Endothelial cell of umbilical vein (primary cell): ENCODE measurements around the gene MRPL47. TPM values are rescaled to one million over a fixed set of nuclear protein-coding genes. Genes with fewer than 3 reads are reported as not detected.

Experiments used
- BruUV-seq: library from RNA; stranded (reverse); fragments of 400-500 nt; replicated peaks from 2 replicates; lab custom pipeline; 2021; lab: Mats Ljungman, UMichigan
- CTCF ChIA-PET: fragments of 300-600, 350-600 bp; sonication (Branson Sonifier 250); formaldehyde crosslinking; loops from one replicate; lab custom pipeline; 2021; ENCODE audit warnings: antibody characterized with exemption, inconsistent platforms; lab: Charles Lee
- POLR2A ChIA-PET: fragments of 300-600, 350-600 bp; sonication (Branson Sonifier 250); formaldehyde crosslinking; loops from one replicate; lab custom pipeline; 2021; ENCODE audit warnings: antibody characterized with exemption, inconsistent platforms; lab: Charles Lee
- DNase-seq: peaks from one replicate; pipeline ENCODE4 v3.0.0-alpha.2; 2011; ENCODE audit warnings: low read depth, low spot score
- FAIRE-seq: peaks from 2 replicates; lab custom pipeline; 2011; peaks lifted over from hg19 to GRCh38; lab: Jason Lieb, UNC
- H2AFZ ChIP-seq: 2 replicates; pipeline ENCODE4 v1.6.0; 2012; ENCODE audit warnings: low read depth, low read length, control low read depth, inconsistent platforms
- H3K27ac ChIP-seq: 2 replicates; pipeline ENCODE4 v1.5.1; 2011; ENCODE audit warnings: low read depth, mild to moderate bottlenecking, control low read depth, low read length, moderate library complexity; ENCODE audit not compliant: insufficient read depth
- H3K27me3 ChIP-seq, 2 experiments: 2 replicates each; pipeline versions ENCODE4 v1.6.0 to v1.6.1; 2011; ENCODE audit warnings: low read length in 2 of 2, mixed read lengths in 1 of 2; ENCODE audit not compliant: control insufficient read depth in 2 of 2, insufficient read depth in 2 of 2
- H3K36me3 ChIP-seq, 2 experiments: 2 replicates in 1 of 2; 3 replicates in 1 of 2; pipeline ENCODE4 v1.5.1; 2011; ENCODE audit warnings: low read length in 2 of 2, mild to moderate bottlenecking in 1 of 2, moderate library complexity in 1 of 2; ENCODE audit not compliant: control insufficient read depth in 2 of 2, insufficient read depth in 2 of 2; ENCODE audit errors: extremely low read depth in 1 of 2
- H3K4me1 ChIP-seq: 3 replicates; pipeline ENCODE4 v1.5.1; 2011; ENCODE audit warnings: mild to moderate bottlenecking, low read length; ENCODE audit not compliant: control insufficient read depth, insufficient read depth; ENCODE audit errors: extremely low read depth
- H3K4me2 ChIP-seq: 2 replicates; pipeline ENCODE4 v1.6.1; 2011; ENCODE audit warnings: low read length, control low read depth, mixed read lengths; ENCODE audit not compliant: insufficient read depth
- H3K4me3 ChIP-seq, 3 experiments: fragments of 200-600 bp in 1 of 3; sonication (generic), shearing (Covaris generic) in 1 of 3; replicated peaks in 1 of 3; 2 replicates each; pipeline ENCODE4 v1.5.1; 2011 to 2016; ENCODE audit warnings: control low read depth in 3 of 3, low read length in 3 of 3, mild to moderate bottlenecking in 2 of 3, inconsistent platforms in 1 of 3, low read depth in 1 of 3, moderate library complexity in 1 of 3; ENCODE audit not compliant: insufficient read depth in 1 of 3
- H3K79me2 ChIP-seq: 2 replicates; pipeline ENCODE4 v1.6.0; 2012; ENCODE audit warnings: low read length, inconsistent platforms; ENCODE audit not compliant: control insufficient read depth, insufficient read depth
- H3K9ac ChIP-seq: replicated peaks from 2 replicates; pipeline ENCODE3; 2011; ENCODE audit warnings: low read length, control low read depth; ENCODE audit not compliant: insufficient read depth; ENCODE audit errors: extremely low read depth
- H3K9me1 ChIP-seq: replicated peaks from 3 replicates; pipeline ENCODE4 v1.6.0; 2011; ENCODE audit warnings: mild to moderate bottlenecking, low read length; ENCODE audit not compliant: control insufficient read depth, insufficient read depth; ENCODE audit errors: extremely low read depth
- H3K9me3 ChIP-seq: replicated peaks from 2 replicates; pipeline ENCODE4 v1.5.1; 2012; ENCODE audit warnings: low read length, inconsistent platforms; ENCODE audit not compliant: control insufficient read depth, insufficient read depth
- H4K20me1 ChIP-seq: replicated peaks from 2 replicates; pipeline ENCODE3; 2011; ENCODE audit warnings: mild to moderate bottlenecking, low read length; ENCODE audit not compliant: control insufficient read depth, insufficient read depth; ENCODE audit errors: extremely low read depth
- EZH2 ChIP-seq: IDR thresholded peaks from 2 replicates; pipeline ENCODE4 v1.6.1; 2012; ENCODE audit warnings: borderline replicate concordance, low read depth, mild to moderate bottlenecking, moderate library complexity, low read length, inconsistent platforms; ENCODE audit not compliant: severe bottlenecking
- FOS ChIP-seq: IDR thresholded peaks from 2 replicates; pipeline ENCODE4 v1.6.1; 2011; ENCODE audit warnings: mild to moderate bottlenecking, low read length, moderate library complexity, borderline replicate concordance; ENCODE audit not compliant: insufficient read depth
- GATA2 ChIP-seq: IDR thresholded peaks from 2 replicates; pipeline ENCODE4 v1.7.0; 2011; ENCODE audit warnings: low read depth, mild to moderate bottlenecking, moderate library complexity, mixed read lengths, low read length; ENCODE audit not compliant: insufficient read length, insufficient read depth
- JUN ChIP-seq: IDR thresholded peaks from 2 replicates; pipeline ENCODE4 v1.6.1; 2011; ENCODE audit warnings: borderline replicate concordance, low read depth; ENCODE audit not compliant: insufficient read length, insufficient read depth
- MYC ChIP-seq: IDR thresholded peaks from one replicate; pipeline ENCODE4 v1.6.1; 2011; ENCODE audit warnings: mild to moderate bottlenecking, low read depth, low read length
- POLR2A ChIP-seq: IDR thresholded peaks from 2 replicates; pipeline ENCODE4 v1.6.1; 2012; ENCODE audit warnings: low read depth, mild to moderate bottlenecking, control low read depth, low read length
- POLR2AphosphoS5 ChIP-seq: IDR thresholded peaks from 2 replicates; pipeline ENCODE4 v1.6.1; 2012; ENCODE audit warnings: low read depth, mild to moderate bottlenecking, control low read depth, low read length, moderate library complexity; ENCODE audit not compliant: insufficient read depth
- dilution Hi-C: fragments of 300-500 bp; cut with MboI; formaldehyde crosslinking; loops from one replicate; pipeline ENCODE4 v1.15.0; 2019; ENCODE audit warnings: low sequenced_read_pairs; ENCODE audit not compliant: extremely low pct_ligation_motif_present
- intact Hi-C: fragments of 100-400 bp; cut with micrococcal nuclease; formaldehyde crosslinking; loops from one replicate; pipeline ENCODE4 v1.10.0; 2022
- polyA plus RNA-seq, 4 experiments: library from polyadenylated mRNA; depleted of rRNA in 3 of 4; stranded (reverse) in 3 of 4; unstranded in 1 of 4; fragments of >200 nt; gene quantifications; 2 replicates each; pipeline versions ENCODE4 v1.2.1 to v1.2.3, GENCODE V29; 2011 to 2012; ENCODE audit warnings: missing spikeins in 1 of 4
- total RNA-seq: library from RNA; stranded (reverse); gene quantifications from 2 replicates; pipeline ENCODE4 v1.2.3, GENCODE V29; 2021
- TF ChIP-seq, protein P1 (sequence below), 2 donors: IDR thresholded peaks; 1 replicate in 1 of 2; 2 replicates in 1 of 2; pipeline ENCODE4 v1.5.1; 2011; ENCODE audit warnings: low read length in 2 of 2, mild to moderate bottlenecking in 2 of 2, moderate library complexity in 2 of 2, control low read depth in 1 of 2, inconsistent platforms in 1 of 2, low read depth in 1 of 2; ENCODE audit not compliant: insufficient read depth in 1 of 2; ENCODE audit errors: extremely low read depth in 1 of 2
- TF ChIP-seq, protein P2 (sequence below): IDR thresholded peaks from 2 replicates; pipeline ENCODE4 v1.6.1; 2011; ENCODE audit not compliant: insufficient read depth, insufficient read length

MRPL47 gene
- total and polyA plus RNA-seq, 2 donors (not counting 3 experiments of a cell fraction or from before 2014, with no cell fraction given) = 20.3 to 47.0 TPM

DNA sequence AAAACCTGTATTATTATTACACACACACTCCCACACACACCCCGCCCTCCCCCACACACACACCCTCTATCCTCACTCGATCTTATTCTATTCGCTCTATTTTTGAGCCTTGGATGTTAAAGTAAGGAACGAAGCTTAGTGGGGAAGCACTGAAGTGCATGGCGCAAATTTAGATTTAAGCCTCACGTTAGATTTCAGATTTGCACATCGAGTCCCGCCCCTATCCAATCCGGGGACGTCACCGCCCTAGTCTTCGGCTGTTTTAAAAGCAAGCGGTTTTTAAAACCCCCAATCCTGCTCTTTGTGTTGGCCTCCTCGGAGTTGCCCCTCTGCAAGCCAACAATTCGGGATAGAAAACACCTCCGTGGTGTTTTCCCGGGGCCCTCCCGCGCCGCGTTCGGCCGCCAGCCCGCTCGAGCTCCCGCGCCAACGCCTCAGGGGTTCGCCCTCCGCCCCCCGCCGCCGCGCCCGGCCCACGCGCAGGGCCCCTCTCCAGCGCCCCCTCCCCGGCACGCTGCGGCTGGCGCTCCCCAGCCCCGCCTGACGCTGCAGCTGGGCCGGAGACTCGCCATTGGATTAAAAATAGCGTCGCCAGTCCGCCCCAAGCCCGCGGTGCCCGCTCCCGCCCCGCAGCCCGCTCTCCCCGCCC is 48.1 kb upstream of the MRPL47 start, which contains the start of gene USP13:
Gene USP13, plus strand, starts transcription at position 594 of the 649 bp plus-strand sequence. CDS start 186 bp downstream, outside the sequence.
- dilution Hi-C loops = no loop called here
- Histone ChIP-seq H3K9me3 (no peaks in the 10 kb centered on the region), H3K4me3 (peak within 1 kb of the TSS; percentile 80 to 86 (median 81)), H3K27ac (peak within 1 kb of the TSS; percentile 80), H3K9me1 (no peaks in the 10 kb centered on the region), H3K27me3 (no peaks in the 10 kb centered on the region), H3K4me2 (peak within 1 kb of the TSS; percentile 88), H3K36me3 (no peaks in the 10 kb centered on the region), H2AFZ (peak within 1 kb of the TSS; percentile 87), H3K9ac (peak within 1 kb of the TSS; percentile 85), H3K79me2 (peaks cover 30% of the 10 kb centered on the region), H4K20me1 (no peaks in the 10 kb centered on the region), H3K4me1 (peaks cover 13% of the 10 kb centered on the region)
- ChIA-PET CTCF (interaction anchor here (1.3 to 2.3 kb wide), 4 partner anchors 10 to 943 kb away, joined by 3 to 6 read pairs (median 5); no protein-coding TSS in a partner anchor), POLR2A (interaction anchor here (0.6 to 1.4 kb wide), 2 partner anchors 19 to 20 kb away, joined by 5 read pairs; no protein-coding TSS in a partner anchor)
- peak; percentile 81 for DNase-seq
- no TSS peak for BruUV-seq
- FAIRE-seq = peak; percentile 82
- TF ChIP-seq JUN (no peak), POLR2A (peak; percentile 60)
- intact Hi-C loops = loop anchor here (1.0 to 5.0 kb wide), 5 partner anchors 19 to 950 kb away; partner anchors contain the start of genes MRPL47, NDUFB5 and TTC14

DNA sequence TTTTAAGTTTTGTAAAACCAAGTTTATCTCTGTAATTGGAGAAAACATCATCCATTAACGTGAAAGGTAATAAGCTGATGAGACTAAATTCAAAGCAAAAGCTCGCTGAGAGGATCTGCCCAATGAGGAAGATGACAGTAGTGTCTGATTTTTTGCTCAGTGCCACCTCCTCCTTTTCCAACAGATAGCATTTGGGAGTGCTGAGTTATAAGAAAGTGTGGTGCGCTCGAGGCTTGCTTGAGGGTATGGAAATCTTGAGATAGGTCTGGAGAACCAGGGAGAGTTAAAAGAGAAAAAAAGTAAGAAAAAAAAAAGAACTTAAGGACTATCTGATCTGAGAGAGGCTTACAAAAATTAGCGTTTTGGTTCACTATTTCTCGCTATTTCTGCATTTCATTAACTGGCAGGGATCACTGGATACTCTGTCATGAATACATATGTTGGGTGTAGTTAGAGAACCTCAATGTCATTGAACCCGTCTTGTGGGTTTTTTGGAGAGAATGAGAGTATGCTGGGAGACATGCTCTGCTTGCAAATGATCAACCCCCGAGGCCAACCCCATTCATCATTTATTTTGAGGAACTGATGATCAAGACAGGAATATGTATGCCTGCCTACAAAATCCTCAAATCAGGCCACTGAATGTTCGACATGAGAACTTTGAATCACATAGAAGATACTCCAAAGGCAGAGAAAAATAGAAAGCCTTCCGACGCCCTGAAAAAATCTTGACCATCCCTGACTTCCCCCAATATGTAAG is 47.4 kb upstream of the MRPL47 start:
- Histone ChIP-seq H4K20me1 (no peaks in the 10 kb centered on the region), H3K9ac (peak overlapping the region; percentile 85), H3K9me1 (no peaks in the 10 kb centered on the region), H3K27ac (peak overlapping the region; percentile 74), H3K4me1 (peaks cover 13% of the 10 kb centered on the region), H3K4me2 (peak overlapping the region; percentile 88), H3K36me3 (no peaks in the 10 kb centered on the region), H2AFZ (peak overlapping the region; percentile 87), H3K9me3 (no peaks in the 10 kb centered on the region), H3K79me2 (peaks cover 27% of the 10 kb centered on the region), H3K27me3 (no peaks in the 10 kb centered on the region), H3K4me3 (peak overlapping the region; percentile 79 to 86 (median 80))
- DNase-seq (no peak), FAIRE-seq (no peak)
- intact Hi-C loops (loop anchor here (2.0 to 5.0 kb wide), 4 partner anchors 37 to 950 kb away; partner anchors contain the start of genes MRPL47, NDUFB5 and TTC14), dilution Hi-C loops (no loop called here)
- POLR2A ChIA-PET = interaction anchor here (0.6 to 1.4 kb wide), 2 partner anchors 20 to 21 kb away, joined by 5 read pairs; no protein-coding TSS in a partner anchor
- no peak for TF ChIP-seq GATA2
- TF ChIP-seq FOS = no peak
- TF ChIP-seq POLR2A = no peak
- TF ChIP-seq, protein P1, sequence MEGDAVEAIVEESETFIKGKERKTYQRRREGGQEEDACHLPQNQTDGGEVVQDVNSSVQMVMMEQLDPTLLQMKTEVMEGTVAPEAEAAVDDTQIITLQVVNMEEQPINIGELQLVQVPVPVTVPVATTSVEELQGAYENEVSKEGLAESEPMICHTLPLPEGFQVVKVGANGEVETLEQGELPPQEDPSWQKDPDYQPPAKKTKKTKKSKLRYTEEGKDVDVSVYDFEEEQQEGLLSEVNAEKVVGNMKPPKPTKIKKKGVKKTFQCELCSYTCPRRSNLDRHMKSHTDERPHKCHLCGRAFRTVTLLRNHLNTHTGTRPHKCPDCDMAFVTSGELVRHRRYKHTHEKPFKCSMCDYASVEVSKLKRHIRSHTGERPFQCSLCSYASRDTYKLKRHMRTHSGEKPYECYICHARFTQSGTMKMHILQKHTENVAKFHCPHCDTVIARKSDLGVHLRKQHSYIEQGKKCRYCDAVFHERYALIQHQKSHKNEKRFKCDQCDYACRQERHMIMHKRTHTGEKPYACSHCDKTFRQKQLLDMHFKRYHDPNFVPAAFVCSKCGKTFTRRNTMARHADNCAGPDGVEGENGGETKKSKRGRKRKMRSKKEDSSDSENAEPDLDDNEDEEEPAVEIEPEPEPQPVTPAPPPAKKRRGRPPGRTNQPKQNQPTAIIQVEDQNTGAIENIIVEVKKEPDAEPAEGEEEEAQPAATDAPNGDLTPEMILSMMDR (IDR thresholded peaks at IDR 0.05; ENCODE audit: extremely low read depth in 1 of 2, insufficient read depth in 1 of 2, low read depth in 1 of 2, low read length in 2 of 2) = no peak
- TF ChIP-seq POLR2AphosphoS5 = no peak
- no peak for TF ChIP-seq EZH2
- no peak for TF ChIP-seq MYC
- TF ChIP-seq, protein P2, sequence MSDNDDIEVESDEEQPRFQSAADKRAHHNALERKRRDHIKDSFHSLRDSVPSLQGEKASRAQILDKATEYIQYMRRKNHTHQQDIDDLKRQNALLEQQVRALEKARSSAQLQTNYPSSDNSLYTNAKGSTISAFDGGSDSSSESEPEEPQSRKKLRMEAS = no peak
- TF ChIP-seq JUN = no peak
- CTCF ChIA-PET = interaction anchor here (1.5 to 2.3 kb wide), 3 partner anchors 11 to 943 kb away, joined by 3 to 6 read pairs (median 6); no protein-coding TSS in a partner anchor
- BruUV-seq = TSS peak; percentile 41
